Endodermal cell (in vitro differentiated cells): ENCODE data around the gene ADGRF5. TPM values are rescaled to one million over a fixed set of nuclear protein-coding genes. Genes with fewer than 3 reads are reported as not detected.

Experiments
- DNase-seq: peaks from one replicate; pipeline ENCODE4 v3.0.0-alpha.2; 2017
- H3K27ac ChIP-seq: 2 replicates; pipeline ENCODE4 v1.5.1; 2013; ENCODE audit warnings: mild to moderate bottlenecking, low read depth, low read length, moderate library complexity
- H3K27me3 ChIP-seq: 2 replicates; pipeline ENCODE4 v1.6.1; 2013; ENCODE audit warnings: mild to moderate bottlenecking, low read length, moderate library complexity; ENCODE audit not compliant: insufficient read depth, control insufficient read depth, poor library complexity, severe bottlenecking
- H3K36me3 ChIP-seq: 2 replicates; pipeline ENCODE4 v1.7.0; 2013; ENCODE audit warnings: mild to moderate bottlenecking, low read length, moderate library complexity; ENCODE audit not compliant: control insufficient read depth, insufficient read depth
- H3K4me1 ChIP-seq: one replicate; pipeline ENCODE4 v1.7.0; 2013; ENCODE audit warnings: low read length; ENCODE audit not compliant: control insufficient read depth, insufficient read depth
- H3K4me3 ChIP-seq: 2 replicates; pipeline ENCODE4 v1.5.1; 2013; ENCODE audit warnings: mild to moderate bottlenecking, low read length, moderate library complexity
- H3K9ac ChIP-seq: 2 replicates; pipeline ENCODE4 v1.6.1; 2013; ENCODE audit warnings: mild to moderate bottlenecking, low read length, moderate library complexity; ENCODE audit not compliant: poor library complexity, severe bottlenecking; ENCODE audit errors: extremely low read depth
- H3K9me3 ChIP-seq: 2 replicates; pipeline ENCODE4 v1.6.1; 2013; ENCODE audit warnings: mild to moderate bottlenecking, low read length, moderate library complexity; ENCODE audit not compliant: control insufficient read depth
- H3K27ac Mint-ChIP-seq: 2 replicates; pipeline ENCODE4 v1.8.0; 2020; ENCODE audit warnings: mixed read lengths
- H3K27me3 Mint-ChIP-seq: 2 replicates; pipeline ENCODE4 v1.8.0; 2021; ENCODE audit warnings: mild to moderate bottlenecking, mixed read lengths; ENCODE audit not compliant: insufficient read depth
- H3K36me3 Mint-ChIP-seq: 2 replicates; pipeline ENCODE4 v1.8.0; 2020; ENCODE audit warnings: low read depth, mixed read lengths
- H3K4me1 Mint-ChIP-seq: 2 replicates; pipeline ENCODE4 v1.8.0; 2020; ENCODE audit warnings: mixed read lengths
- H3K4me3 Mint-ChIP-seq: 2 replicates; pipeline ENCODE4 v1.8.0; 2020; ENCODE audit warnings: mild to moderate bottlenecking, moderate library complexity, mixed read lengths
- H3K9me3 Mint-ChIP-seq: 2 replicates; pipeline ENCODE4 v1.8.0; 2020; ENCODE audit warnings: mild to moderate bottlenecking, mixed read lengths
- WGBS, 2 experiments: methylation state at CpG; one replicate each; pipeline versions ENCODE4 v1.1.5 to v1.1.7; 2013; ENCODE audit warnings: missing lambda C conversion rate in 2 of 2, mixed read lengths in 1 of 2; ENCODE audit not compliant: insufficient coverage in 1 of 2, insufficient read length in 1 of 2; 5-methylcytosine and 5-hydroxymethylcytosine counted together
- total RNA-seq, 2 donors: library from RNA; stranded (reverse); fragmentation: NEBNext Ultra II Directional in 1 of 2; extraction: Animal tissue kit (Norgen Biotek cat#: 25700) in 1 of 2; gene quantifications; 2 replicates in 1 of 2; 3 replicates in 1 of 2; pipeline ENCODE4 v1.2.1, GENCODE V29; 2021
- TF ChIP-seq, protein P1 (sequence below): fragments of 200-600 bp; sonication (generic); conservative IDR thresholded peaks from 2 replicates; pipeline ENCODE4 v1.5.0; 2021; ENCODE audit warnings: antibody characterized with exemption, mild to moderate bottlenecking

Gene ADGRF5
- total RNA-seq, 2 donors from 2014 or later = not detected

DNA sequence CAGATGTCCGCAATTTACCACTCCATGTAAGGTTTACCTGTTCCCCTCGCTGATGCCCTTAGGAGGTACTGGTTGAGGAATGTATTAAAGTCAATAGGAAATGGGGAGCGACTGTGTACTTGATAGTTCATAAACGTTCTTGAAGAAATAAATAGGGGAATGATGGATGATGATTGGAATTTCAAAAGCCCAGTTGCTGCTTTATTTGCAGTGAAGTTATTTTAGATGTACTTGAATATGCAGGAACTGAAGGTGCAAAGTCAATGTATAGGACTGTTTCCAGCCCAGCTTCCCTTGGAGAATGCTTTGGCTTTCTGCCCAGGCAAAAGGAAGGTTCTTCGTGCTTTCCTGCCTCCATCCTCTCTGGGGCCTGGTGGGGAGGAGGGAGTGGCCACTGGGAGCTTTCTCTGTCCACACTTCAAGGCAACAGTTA, 19.8 kb downstream of the ADGRF5 start:
- Histone ChIP-seq H3K4me1 (no peaks in the 10 kb centered on the region), H3K9me3 (no peaks in the 10 kb centered on the region), H3K27me3 (no peaks in the 10 kb centered on the region), H3K4me3 (no peak overlapping the region), H3K9ac (no peak overlapping the region), H3K36me3 (no peaks in the 10 kb centered on the region), H3K27ac (no peak overlapping the region)
- H3K27ac Mint-ChIP-seq = no peak overlapping the region
- no peak overlapping the region for H3K4me3 Mint-ChIP-seq
- no peaks in the 10 kb centered on the region for H3K9me3 Mint-ChIP-seq
- H3K27me3 Mint-ChIP-seq = no peaks in the 10 kb centered on the region
- 93 to 94% methylated on average over 4 to 5 of the region's 5 CpGs for WGBS, 2 experiments
- peaks cover 6% of the 10 kb centered on the region for H3K4me1 Mint-ChIP-seq
- DNase-seq = no peak
- H3K36me3 Mint-ChIP-seq = no peaks in the 10 kb centered on the region
- TF ChIP-seq, protein P1, sequence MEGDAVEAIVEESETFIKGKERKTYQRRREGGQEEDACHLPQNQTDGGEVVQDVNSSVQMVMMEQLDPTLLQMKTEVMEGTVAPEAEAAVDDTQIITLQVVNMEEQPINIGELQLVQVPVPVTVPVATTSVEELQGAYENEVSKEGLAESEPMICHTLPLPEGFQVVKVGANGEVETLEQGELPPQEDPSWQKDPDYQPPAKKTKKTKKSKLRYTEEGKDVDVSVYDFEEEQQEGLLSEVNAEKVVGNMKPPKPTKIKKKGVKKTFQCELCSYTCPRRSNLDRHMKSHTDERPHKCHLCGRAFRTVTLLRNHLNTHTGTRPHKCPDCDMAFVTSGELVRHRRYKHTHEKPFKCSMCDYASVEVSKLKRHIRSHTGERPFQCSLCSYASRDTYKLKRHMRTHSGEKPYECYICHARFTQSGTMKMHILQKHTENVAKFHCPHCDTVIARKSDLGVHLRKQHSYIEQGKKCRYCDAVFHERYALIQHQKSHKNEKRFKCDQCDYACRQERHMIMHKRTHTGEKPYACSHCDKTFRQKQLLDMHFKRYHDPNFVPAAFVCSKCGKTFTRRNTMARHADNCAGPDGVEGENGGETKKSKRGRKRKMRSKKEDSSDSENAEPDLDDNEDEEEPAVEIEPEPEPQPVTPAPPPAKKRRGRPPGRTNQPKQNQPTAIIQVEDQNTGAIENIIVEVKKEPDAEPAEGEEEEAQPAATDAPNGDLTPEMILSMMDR = no peak

DNA sequence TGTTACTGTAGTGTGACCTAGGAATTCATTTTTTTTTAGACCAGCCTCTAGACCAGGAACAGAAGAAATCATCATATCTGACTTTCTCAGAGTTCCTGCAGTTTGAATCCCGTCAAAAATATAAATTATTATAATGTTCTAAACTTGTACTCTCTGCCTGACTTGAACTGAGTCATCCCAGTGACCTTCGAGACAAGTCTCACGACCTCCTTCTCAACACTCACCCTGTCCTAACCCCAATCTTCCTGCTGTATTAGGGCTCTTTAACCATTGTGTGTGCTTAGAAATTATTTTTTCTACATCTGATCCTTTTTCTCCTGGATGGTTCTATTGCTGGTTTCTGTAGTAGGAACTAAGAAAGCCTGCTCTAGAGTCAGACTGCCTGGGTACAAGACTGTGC, 21.5 kb downstream of the ADGRF5 start:
- Mint-ChIP-seq H3K27me3 (no peaks in the 10 kb centered on the region), H3K4me1 (peaks cover 3% of the 10 kb centered on the region), H3K36me3 (no peaks in the 10 kb centered on the region), H3K9me3 (no peaks in the 10 kb centered on the region), H3K4me3 (no peak overlapping the region), H3K27ac (no peak overlapping the region)
- TF ChIP-seq, protein P1 = no peak
- H3K4me1 ChIP-seq = no peaks in the 10 kb centered on the region
- no peaks in the 10 kb centered on the region for H3K9me3 ChIP-seq
- WGBS, 2 experiments = 77 to 80% methylated on average over 1 to 3 of the region's 3 CpGs
- H3K4me3 ChIP-seq = no peak overlapping the region
- no peaks in the 10 kb centered on the region for H3K27me3 ChIP-seq
- no peaks in the 10 kb centered on the region for H3K36me3 ChIP-seq
- H3K9ac ChIP-seq = no peak overlapping the region
- H3K27ac ChIP-seq = no peak overlapping the region
- DNase-seq = no peak

DNA sequence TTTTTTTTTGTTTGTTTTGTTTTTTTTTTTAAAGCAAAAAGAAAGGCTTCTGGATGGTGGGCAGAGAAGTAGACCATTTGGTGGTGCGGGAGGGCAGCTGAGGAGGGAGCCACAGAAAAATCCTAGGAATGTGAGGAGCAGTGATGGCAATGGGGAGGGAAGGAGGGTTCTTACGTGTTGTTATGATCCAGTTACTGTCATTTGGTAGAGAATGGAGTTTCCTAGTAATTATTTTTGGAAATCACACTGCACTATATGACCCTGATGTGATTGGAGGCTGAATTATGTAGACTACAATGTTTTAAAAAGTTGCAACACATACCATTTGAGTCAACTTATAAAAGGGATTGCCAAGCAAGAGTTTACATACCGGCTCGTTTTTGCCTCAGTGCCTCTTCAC, 22.1 kb downstream of the ADGRF5 start:
- no peaks in the 10 kb centered on the region for H3K9me3 Mint-ChIP-seq
- H3K4me1 Mint-ChIP-seq = peaks cover 3% of the 10 kb centered on the region
- H3K27me3 Mint-ChIP-seq = no peaks in the 10 kb centered on the region
- Histone ChIP-seq H3K9ac (no peak overlapping the region), H3K36me3 (no peaks in the 10 kb centered on the region), H3K27ac (no peak overlapping the region), H3K27me3 (no peaks in the 10 kb centered on the region), H3K4me3 (no peak overlapping the region), H3K4me1 (no peaks in the 10 kb centered on the region), H3K9me3 (no peaks in the 10 kb centered on the region)
- TF ChIP-seq, protein P1 = no peak
- no peak overlapping the region for H3K27ac Mint-ChIP-seq
- WGBS, 2 experiments = 90 to 94% methylated on average over 3 to 4 of the region's 4 CpGs
- no peak for DNase-seq
- H3K36me3 Mint-ChIP-seq = no peaks in the 10 kb centered on the region
- H3K4me3 Mint-ChIP-seq = no peak overlapping the region
